Sigmoid colon (tissue), 7 donors: ENCODE data around the gene RAD51AP2. TPM values are rescaled to one million over a fixed set of nuclear protein-coding genes. Genes with fewer than 3 reads are reported as not detected.

Experiments
- DNase-seq: peaks from one replicate; pipeline ENCODE4 v3.0.0-alpha.2; 2019
- H3K27ac ChIP-seq, 4 donors: fragments of 200-600 bp; sonication (generic); one replicate each; pipeline ENCODE4 v1.5.1; 2016 to 2019; ENCODE audit warnings: mild to moderate bottlenecking in 1 of 4
- H3K27me3 ChIP-seq, 3 donors: fragments of 200-600 bp; sonication (generic); one replicate each; pipeline ENCODE4 v1.5.1; 2019; ENCODE audit warnings: mild to moderate bottlenecking in 1 of 3
- H3K36me3 ChIP-seq, 4 donors: fragments of 200-600 bp; sonication (generic); one replicate each; pipeline ENCODE4 v1.5.1; 2016 to 2019
- H3K4me1 ChIP-seq, 4 donors: fragments of 200-600 bp; sonication (generic); one replicate each; pipeline ENCODE4 v1.5.1; 2017 to 2019
- H3K4me3 ChIP-seq, 4 donors: fragments of 200-600 bp; sonication (generic); one replicate each; pipeline ENCODE4 v1.5.1; 2017 to 2019; ENCODE audit warnings: mild to moderate bottlenecking in 2 of 4, moderate library complexity in 1 of 4
- H3K9me3 ChIP-seq, 4 donors: fragments of 200-600 bp in 3 of 4; sonication (generic) in 3 of 4; one replicate each; pipeline versions ENCODE4 v1.5.1 to v1.6.1; 2013 to 2019
- CTCF ChIP-seq, 4 experiments: fragments of 450-650 bp in 3 of 4; fragments of 200-600 bp in 1 of 4; IDR thresholded peaks; one replicate each; pipeline ENCODE4 v1.5.1; 2016 to 2019; ENCODE audit warnings: antibody characterized with exemption in 4 of 4, mild to moderate bottlenecking in 3 of 4, moderate library complexity in 2 of 4
- EP300 ChIP-seq, 4 donors: sonication (generic); formaldehyde crosslinking; IDR thresholded peaks; one replicate each; pipeline ENCODE4 v1.6.1; 2017; ENCODE audit warnings: antibody characterized with exemption in 4 of 4
- POLR2A ChIP-seq, 2 donors: fragments of 450-650 bp; IDR thresholded peaks; one replicate each; pipeline ENCODE4 v1.6.1; 2016; ENCODE audit warnings: antibody characterized with exemption in 2 of 2, mild to moderate bottlenecking in 2 of 2, moderate library complexity in 2 of 2
- POLR2AphosphoS5 ChIP-seq, 4 donors: sonication (generic); formaldehyde crosslinking; IDR thresholded peaks; one replicate each; pipeline ENCODE4 v1.6.1; 2017; ENCODE audit warnings: antibody characterized with exemption in 4 of 4
- WGBS, 2 donors: extraction: QIAGEN DNeasy Blood & Tissue Kit; methylation state at CpG; one replicate each; pipeline ENCODE4 v1.1.7; 2013; 5-methylcytosine and 5-hydroxymethylcytosine counted together
- intact Hi-C: fragments of 100-400 bp; cut with DNase I; formaldehyde crosslinking; loops from one replicate; pipeline ENCODE4 v1.15.1; 2023
- polyA plus RNA-seq, 3 donors: library from polyadenylated mRNA; stranded (reverse); fragments of 200-250 nt; gene quantifications; one replicate each; pipeline ENCODE4 v1.2.3, GENCODE V29; 2013
- total RNA-seq, 4 donors: library from RNA; depleted of rRNA; stranded (reverse); fragments of >200 nt; gene quantifications; one replicate each; pipeline ENCODE4 v1.1.0, GENCODE V29; 2016
- donor health status: healthy with polysubstance abuse.
- donor health status: Bipolar disorder and iron deficiency.
- donor health status: healthy.

Gene RAD51AP2
- total and polyA plus RNA-seq, 7 donors = 0.01 to 0.16 TPM; not detected in 5

- DNase-seq = no peak
- H3K9me3 ChIP-seq = no peaks in the 10 kb centered on the region
- H3K4me1 ChIP-seq = no peaks in the 10 kb centered on the region
- H3K36me3 ChIP-seq = no peaks in the 10 kb centered on the region
- H3K4me3 ChIP-seq = no peak overlapping the region
- intact Hi-C loops = no loop called here
- TF ChIP-seq CTCF (IDR thresholded peaks at IDR 0.05) = no peak
- TF ChIP-seq POLR2A (IDR thresholded peaks at IDR 0.05) = no peak
- TF ChIP-seq EP300 (IDR thresholded peaks at IDR 0.05) = no peak
- TF ChIP-seq POLR2AphosphoS5 (IDR thresholded peaks at IDR 0.05) = no peak
- WGBS, 2 donors = 80 to 86% methylated on average over 1 of the region's 1 CpG
- H3K27ac ChIP-seq = no peak overlapping the region
- no peaks in the 10 kb centered on the region for H3K27me3 ChIP-seq
Observed at GRCh38 chr2:17461087-17461475, 57.2 kb downstream of the RAD51AP2 start.

Other genes with a start within 250 kb of the RAD51AP2 start
- 1 to 10 TPM in 1 of 4 donors, under 1 TPM in 2, not detected in 1; 0.27 to 1.1 (median 0.36) TPM for gene VSNL1, start 22.3 kb upstream of the RAD51AP2 start, total RNA-seq
- 1 to 10 TPM in 2 of 3 donors, not detected in 1; 3.5 to 5.1 TPM for gene VSNL1, start 22.3 kb upstream of the RAD51AP2 start, polyA plus RNA-seq
- 10 to 100 TPM in 3 of 4 donors, 1 to 10 TPM in 1; 8.3 to 12.7 (median 10.8) TPM for gene SMC6, start 235.4 kb upstream of the RAD51AP2 start, total RNA-seq
- 10 to 100 TPM in 1 of 3 donors, 1 to 10 TPM in 2; 6.6 to 15.8 (median 8.8) TPM for gene SMC6, start 235.4 kb upstream of the RAD51AP2 start, polyA plus RNA-seq
- gene GEN1, start 235.7 kb upstream of the RAD51AP2 start, total RNA-seq = 1 to 10 TPM in 3 of 4 donors, under 1 TPM in 1; 0.49 to 5.0 (median 2.3) TPM
- gene GEN1, start 235.7 kb upstream of the RAD51AP2 start, polyA plus RNA-seq = 1 to 10 TPM; 2.1 to 9.0 (median 3.6) TPM